ENCODE measurements around the gene MBD2. TPM values are rescaled to one million over a fixed set of nuclear protein-coding genes. Genes with fewer than 3 reads are reported as not detected.

Gene MBD2
- total and polyA plus RNA-seq, 8 donors = 62.3 to 89.6 (median 76.3) TPM

DNA sequence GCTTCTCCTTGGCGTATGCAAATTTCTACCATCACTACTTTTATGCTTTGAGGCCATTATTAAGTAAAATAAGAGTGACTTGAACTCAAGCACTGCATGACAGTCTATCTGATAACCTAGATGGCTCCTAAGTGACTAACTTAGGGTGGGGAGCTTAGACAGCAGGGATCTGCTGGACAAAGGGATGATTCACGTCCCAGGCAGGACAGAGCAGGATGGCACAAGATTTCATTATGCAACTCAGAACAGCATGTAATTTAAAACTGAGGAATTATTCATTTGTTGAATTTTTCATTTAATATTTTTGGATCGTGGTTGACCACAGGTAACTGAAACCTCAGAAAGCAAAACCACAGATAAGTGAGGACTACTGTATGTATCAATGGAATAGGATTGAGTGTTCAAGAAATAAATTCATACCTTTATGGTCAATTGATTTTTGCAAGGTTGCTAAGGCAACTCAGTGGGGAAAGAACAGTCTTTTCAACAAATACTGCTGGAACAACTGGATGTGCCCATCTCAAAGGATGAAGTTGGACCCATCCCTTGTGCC lies 115.3 kb downstream of the MBD2 start:
- intact Hi-C loops (cut with DNase I) = no loop called here
- H3K27ac ChIP-seq = no peak overlapping the region
- no peak for ATAC-seq
- no peak for DNase-seq
- H3K36me3 ChIP-seq = no peaks in the 10 kb centered on the region
- no peaks in the 10 kb centered on the region for H3K9me3 ChIP-seq
- TF ChIP-seq, protein P1, sequence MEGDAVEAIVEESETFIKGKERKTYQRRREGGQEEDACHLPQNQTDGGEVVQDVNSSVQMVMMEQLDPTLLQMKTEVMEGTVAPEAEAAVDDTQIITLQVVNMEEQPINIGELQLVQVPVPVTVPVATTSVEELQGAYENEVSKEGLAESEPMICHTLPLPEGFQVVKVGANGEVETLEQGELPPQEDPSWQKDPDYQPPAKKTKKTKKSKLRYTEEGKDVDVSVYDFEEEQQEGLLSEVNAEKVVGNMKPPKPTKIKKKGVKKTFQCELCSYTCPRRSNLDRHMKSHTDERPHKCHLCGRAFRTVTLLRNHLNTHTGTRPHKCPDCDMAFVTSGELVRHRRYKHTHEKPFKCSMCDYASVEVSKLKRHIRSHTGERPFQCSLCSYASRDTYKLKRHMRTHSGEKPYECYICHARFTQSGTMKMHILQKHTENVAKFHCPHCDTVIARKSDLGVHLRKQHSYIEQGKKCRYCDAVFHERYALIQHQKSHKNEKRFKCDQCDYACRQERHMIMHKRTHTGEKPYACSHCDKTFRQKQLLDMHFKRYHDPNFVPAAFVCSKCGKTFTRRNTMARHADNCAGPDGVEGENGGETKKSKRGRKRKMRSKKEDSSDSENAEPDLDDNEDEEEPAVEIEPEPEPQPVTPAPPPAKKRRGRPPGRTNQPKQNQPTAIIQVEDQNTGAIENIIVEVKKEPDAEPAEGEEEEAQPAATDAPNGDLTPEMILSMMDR (IDR thresholded peaks at IDR 0.05) = no peak
- H3K27me3 ChIP-seq = no peaks in the 10 kb centered on the region
- no peak overlapping the region for H3K4me3 ChIP-seq
- H3K4me1 ChIP-seq = no peaks in the 10 kb centered on the region

DNA sequence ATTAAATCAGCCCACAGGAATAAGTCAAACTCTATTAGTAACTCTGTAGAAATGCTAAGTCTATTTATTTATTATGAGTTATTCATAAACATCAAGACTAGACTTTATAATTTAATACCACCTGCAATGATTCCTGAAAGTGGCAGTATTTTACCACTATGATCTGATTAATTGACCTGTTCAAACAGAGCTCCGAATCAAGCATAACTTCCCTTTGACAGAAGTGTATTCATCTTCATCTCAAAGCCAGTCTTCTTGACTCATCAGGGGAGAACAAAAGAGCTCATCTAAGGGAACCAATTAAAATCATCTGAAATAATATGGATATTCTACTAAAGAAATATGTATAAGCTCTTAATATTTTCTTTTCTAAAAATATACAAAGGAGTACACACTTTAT lies 122.3 kb downstream of the MBD2 start:
- H3K9me3 ChIP-seq = peaks cover 0 to 2% of the 10 kb centered on the region in 2 donors
- H3K27ac ChIP-seq = no peak overlapping the region
- no peaks in the 10 kb centered on the region for H3K27me3 ChIP-seq
- no peaks in the 10 kb centered on the region for H3K36me3 ChIP-seq
- no peak for DNase-seq
- TF ChIP-seq, protein P1 (IDR thresholded peaks at IDR 0.05) = no peak
- intact Hi-C loops (cut with DNase I) = no loop called here
- no peak for ATAC-seq
- no peaks in the 10 kb centered on the region for H3K4me1 ChIP-seq
- no peak overlapping the region for H3K4me3 ChIP-seq

Other genes with a start within 250 kb of the MBD2 start
- gene POLI, start 44.8 kb upstream of the MBD2 start, total RNA-seq = 10 to 100 TPM; 24.4 to 24.9 TPM
- gene POLI, start 44.8 kb upstream of the MBD2 start, polyA plus RNA-seq (ENCODE audit: insufficient read length in 6 of 6) = 10 to 100 TPM; 66.2 to 94.9 (median 84.4) TPM
- not detected for gene STARD6, start 133.2 kb upstream of the MBD2 start, total RNA-seq
- under 1 TPM in 2 of 6 donors, not detected in 4; 0.42 to 0.43 TPM for gene STARD6, start 133.2 kb upstream of the MBD2 start, polyA plus RNA-seq (ENCODE audit: insufficient read length in 6 of 6)
- gene C18orf54, start 133.2 kb upstream of the MBD2 start, total RNA-seq = 1 to 10 TPM; 4.2 to 4.8 TPM
- gene C18orf54, start 133.2 kb upstream of the MBD2 start, polyA plus RNA-seq (ENCODE audit: insufficient read length in 6 of 6) = 10 to 100 TPM; 10.4 to 18.5 (median 14.6) TPM